ENCODE results near the gene PLIN3. TPM values are rescaled to one million over a fixed set of nuclear protein-coding genes. Genes with fewer than 3 reads are reported as not detected.
"Not testable (repeated sequence)": the region's sequence is repeated elsewhere in the genome, so short reads cannot be mapped to it uniquely, and the experiment has no call there.

Gene PLIN3
- total RNA-seq, 1 donor from 2014 or later, result 29.0 TPM

GRCh38 chr19:4801085-4801619, 66.3 kb downstream of the PLIN3 start:
- DNase-seq (no peak), ATAC-seq (ENCODE audit: low read depth) (no peak)
- TF ChIP-seq CTCF (IDR thresholded peaks at IDR 0.05), result no peak
- Mint-ChIP-seq H3K27ac (no peak overlapping the region), H3K27me3 (no peaks in the 10 kb centered on the region), H3K4me1 (peaks cover 9% of the 10 kb centered on the region), H3K4me3 (no peak overlapping the region), H3K9me3 (no peaks in the 10 kb centered on the region), H3K36me3 (ENCODE audit: low read depth) (peaks cover 20% of the 10 kb centered on the region)
- intact Hi-C loops (cut with micrococcal nuclease), result no loop called here
- CTCF ChIA-PET, result interaction anchor here (1.0 kb wide), 1 partner anchor 9 kb away, joined by 3 read pairs; no protein-coding TSS in a partner anchor
- POLR2A ChIA-PET, result interaction anchor here (0.7 to 1.1 kb wide), 3 partner anchors 10 to 700 kb away, joined by 3 to 5 read pairs (median 3); partner anchors contain the start of gene FEM1A

- TF ChIP-seq CTCF (IDR thresholded peaks at IDR 0.05), result no peak
- DNase-seq (no peak), ATAC-seq (ENCODE audit: low read depth) (no peak)
- H3K4me1 Mint-ChIP-seq, result peaks cover 9% of the 10 kb centered on the region
- POLR2A ChIA-PET, result interaction anchor here (0.7 kb wide), 1 partner anchor 700 kb away, joined by 3 read pairs; no protein-coding TSS in a partner anchor
- no peaks in the 10 kb centered on the region for H3K27me3 Mint-ChIP-seq
- H3K9me3 Mint-ChIP-seq, result no peaks in the 10 kb centered on the region
- intact Hi-C loops (cut with micrococcal nuclease), result no loop called here
- H3K36me3 Mint-ChIP-seq (ENCODE audit: low read depth), result peaks cover 24% of the 10 kb centered on the region
- CTCF ChIA-PET, result interaction anchor here (1.2 kb wide), 1 partner anchor 9 kb away, joined by 7 read pairs; no protein-coding TSS in a partner anchor
- no peak overlapping the region for H3K27ac Mint-ChIP-seq
- no peak overlapping the region for H3K4me3 Mint-ChIP-seq
These were observed 66.8 kb downstream of the PLIN3 start for GRCh38 chr19:4800591-4801081.

- ATAC-seq (ENCODE audit: low read depth) (no peak), DNase-seq (no peak)
- Mint-ChIP-seq H3K4me3 (peak overlapping the region; percentile 9), H3K27me3 (no peaks in the 10 kb centered on the region), H3K27ac (no peak overlapping the region), H3K36me3 (ENCODE audit: low read depth) (peaks cover 57% of the 10 kb centered on the region), H3K4me1 (peaks cover 38% of the 10 kb centered on the region), H3K9me3 (no peaks in the 10 kb centered on the region)
- CTCF ChIA-PET, result interaction anchor here (1.4 kb wide), 1 partner anchor 14 kb away, joined by 4 read pairs; no protein-coding TSS in a partner anchor
- POLR2A ChIA-PET, result interaction anchor here (0.7 kb wide), 1 partner anchor 33 kb away, joined by 5 read pairs; no protein-coding TSS in a partner anchor
- TF ChIP-seq CTCF (IDR thresholded peaks at IDR 0.05), result no peak
- intact Hi-C loops (cut with micrococcal nuclease), result no loop called here
These were observed 72.1 kb downstream of the PLIN3 start for GRCh38 chr19:4795400-4795799.

DNA sequence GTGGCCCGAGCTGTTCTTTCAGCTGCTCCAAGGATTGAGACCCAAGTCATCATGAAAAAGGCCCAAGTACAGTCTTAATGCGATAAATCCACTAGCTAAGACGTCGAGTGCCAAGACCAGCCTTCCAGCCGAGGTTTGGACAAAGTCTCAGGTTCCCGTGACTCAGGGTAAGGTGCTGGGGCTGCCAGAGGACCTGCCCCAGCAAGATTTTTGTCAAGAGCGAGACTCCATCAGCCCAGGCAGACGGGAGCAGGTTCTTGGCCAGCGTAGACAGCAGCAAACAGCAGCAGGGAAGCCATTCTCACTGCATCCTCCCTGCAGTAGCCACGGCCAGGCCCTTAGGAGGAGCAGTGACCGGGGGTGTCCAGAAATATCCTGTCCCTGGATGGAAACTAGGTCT, 72.5 kb downstream of the PLIN3 start:
- intact Hi-C loops (cut with micrococcal nuclease), result loop anchor here (5.0 kb wide), 3 partner anchors 238 to 997 kb away; partner anchors contain the start of genes ANKRD24, DUS3L, SEMA6B and SIRT6
- ATAC-seq (ENCODE audit: low read depth) (no peak), DNase-seq (no peak)
- H3K4me3 Mint-ChIP-seq, result no peak overlapping the region
- no peaks in the 10 kb centered on the region for H3K9me3 Mint-ChIP-seq
- no peak overlapping the region for H3K27ac Mint-ChIP-seq
- no peaks in the 10 kb centered on the region for H3K27me3 Mint-ChIP-seq
- ChIA-PET POLR2A (no interaction called here), CTCF (interaction anchor here (1.4 kb wide), 1 partner anchor 14 kb away, joined by 4 read pairs; no protein-coding TSS in a partner anchor)
- peaks cover 38% of the 10 kb centered on the region for H3K4me1 Mint-ChIP-seq
- H3K36me3 Mint-ChIP-seq (ENCODE audit: low read depth), result peaks cover 57% of the 10 kb centered on the region
- no peak for TF ChIP-seq CTCF (IDR thresholded peaks at IDR 0.05)

DNA sequence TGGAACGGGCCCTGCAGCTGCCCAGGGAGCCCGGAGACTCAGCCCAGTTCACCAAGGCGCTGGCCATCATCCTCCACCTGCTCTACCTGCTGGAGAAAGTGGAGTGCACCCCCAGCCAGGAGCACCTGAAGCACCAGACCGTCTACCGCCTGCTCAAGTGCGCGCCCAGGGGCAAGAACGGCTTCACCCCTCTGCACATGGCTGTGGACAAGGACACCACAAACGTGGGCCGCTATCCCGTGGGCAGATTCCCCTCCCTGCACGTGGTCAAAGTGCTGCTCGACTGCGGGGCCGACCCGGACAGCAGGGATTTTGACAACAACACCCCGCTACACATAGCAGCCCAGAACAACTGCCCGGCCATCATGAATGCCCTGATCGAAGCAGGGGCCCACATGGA, 74.2 kb downstream of the PLIN3 start:
- H3K9me3 Mint-ChIP-seq; DNase-seq; ATAC-seq (ENCODE audit: low read depth); H3K27ac Mint-ChIP-seq; H3K27me3 Mint-ChIP-seq; CTCF ChIA-PET: not testable (repeated sequence)
- intact Hi-C loops (cut with micrococcal nuclease), result loop anchor here (5.0 kb wide), 3 partner anchors 236 to 999 kb away; partner anchors contain the start of genes ANKRD24, DUS3L, SEMA6B and SIRT6
- peaks cover 47% of the 10 kb centered on the region for H3K36me3 Mint-ChIP-seq (ENCODE audit: low read depth)
- peak overlapping the region; percentile 79 for H3K4me3 Mint-ChIP-seq
- peaks cover 38% of the 10 kb centered on the region for H3K4me1 Mint-ChIP-seq
- POLR2A ChIA-PET, result interaction anchor here (0.6 kb wide), 1 partner anchor 63 kb away, joined by 4 read pairs; no protein-coding TSS in a partner anchor

- H3K4me3 Mint-ChIP-seq, result peak overlapping the region; percentile 79
- H3K27me3 Mint-ChIP-seq; DNase-seq; ATAC-seq (ENCODE audit: low read depth); H3K9me3 Mint-ChIP-seq: not testable (repeated sequence)
- intact Hi-C loops (cut with micrococcal nuclease), result loop anchor here (5.0 kb wide), 3 partner anchors 236 to 999 kb away; partner anchors contain the start of genes ANKRD24, DUS3L, SEMA6B and SIRT6
- peaks cover 38% of the 10 kb centered on the region for H3K4me1 Mint-ChIP-seq
- ChIA-PET POLR2A (interaction anchor here (3.2 kb wide), 1 partner anchor 68 kb away, joined by 46 read pairs; the partner anchor contains the start of gene DPP9), CTCF (interaction anchor here (2.3 kb wide), 1 partner anchor 59 kb away, joined by 50 read pairs; no protein-coding TSS in a partner anchor)
- peaks cover 45% of the 10 kb centered on the region for H3K36me3 Mint-ChIP-seq (ENCODE audit: low read depth)
- H3K27ac Mint-ChIP-seq, result peak overlapping the region; percentile 50
These were observed 74.6 kb downstream of the PLIN3 start for GRCh38 chr19:4792866-4793195.

GRCh38 chr19:4792019-4792865, 75.2 kb downstream of the PLIN3 start:
- Mint-ChIP-seq H3K36me3 (ENCODE audit: low read depth) (peaks cover 45% of the 10 kb centered on the region), H3K4me3 (peak overlapping the region; percentile 79), H3K4me1 (peaks cover 38% of the 10 kb centered on the region), H3K27ac (peak overlapping the region; percentile 50)
- DNase-seq, result peak; percentile 32
- intact Hi-C loops (cut with micrococcal nuclease), result loop anchor here (5.0 kb wide), 3 partner anchors 235 to 1000 kb away; partner anchors contain the start of genes ANKRD24, DUS3L, SEMA6B and SIRT6
- ChIA-PET CTCF (interaction anchor here (1.3 to 2.3 kb wide), 5 partner anchors 10 to 176 kb away, joined by 5 to 50 read pairs (median 11); partner anchors contain the start of genes DPP9 and KDM4B), POLR2A (interaction anchor here (0.9 to 3.2 kb wide), 7 partner anchors 10 to 124 kb away, joined by 3 to 46 read pairs (median 8); partner anchors contain the start of genes DPP9 and TICAM1)
- not testable (repeated sequence) for ATAC-seq (ENCODE audit: low read depth); H3K9me3 Mint-ChIP-seq; H3K27me3 Mint-ChIP-seq
